Stimulated activated CD4-positive, alpha-beta T cell treated with anti-CD3 and anti-CD28 coated beads, Interleukin-12 subunit alpha, Interleukin-12 subunit beta, amount 100 ng/mL, for 48 hours (primary cell): Measurements from ENCODE around the gene RAB29.

ENCODE experiments used
- DNase-seq, 3 donors: peaks; one replicate each; pipeline ENCODE4 v3.0.0-alpha.2; 2020; ENCODE audit warnings: low read depth in 2 of 3, low spot score in 1 of 3

The RAB29 gene

DNA sequence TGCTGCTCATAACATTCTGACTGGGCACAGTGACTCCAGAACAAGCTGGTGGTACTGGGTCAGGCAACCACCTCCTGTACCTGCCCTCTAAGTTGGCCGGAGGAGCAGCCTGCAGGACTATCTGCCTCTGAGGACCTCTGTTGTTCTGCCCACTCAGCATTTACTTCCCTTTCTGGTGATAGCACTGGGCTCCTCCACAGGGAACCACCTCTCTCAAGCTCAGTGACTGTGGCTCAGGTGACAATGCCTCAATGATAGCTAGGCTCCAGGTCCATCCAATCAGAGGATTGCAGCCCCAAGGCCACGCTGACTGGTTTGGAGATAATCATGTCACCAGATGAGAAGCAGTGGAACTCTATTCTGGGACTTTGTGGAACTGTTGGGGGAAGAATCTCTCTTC, 21.9 kb upstream of the RAB29 start:
- DNase-seq, result no peak

DNA sequence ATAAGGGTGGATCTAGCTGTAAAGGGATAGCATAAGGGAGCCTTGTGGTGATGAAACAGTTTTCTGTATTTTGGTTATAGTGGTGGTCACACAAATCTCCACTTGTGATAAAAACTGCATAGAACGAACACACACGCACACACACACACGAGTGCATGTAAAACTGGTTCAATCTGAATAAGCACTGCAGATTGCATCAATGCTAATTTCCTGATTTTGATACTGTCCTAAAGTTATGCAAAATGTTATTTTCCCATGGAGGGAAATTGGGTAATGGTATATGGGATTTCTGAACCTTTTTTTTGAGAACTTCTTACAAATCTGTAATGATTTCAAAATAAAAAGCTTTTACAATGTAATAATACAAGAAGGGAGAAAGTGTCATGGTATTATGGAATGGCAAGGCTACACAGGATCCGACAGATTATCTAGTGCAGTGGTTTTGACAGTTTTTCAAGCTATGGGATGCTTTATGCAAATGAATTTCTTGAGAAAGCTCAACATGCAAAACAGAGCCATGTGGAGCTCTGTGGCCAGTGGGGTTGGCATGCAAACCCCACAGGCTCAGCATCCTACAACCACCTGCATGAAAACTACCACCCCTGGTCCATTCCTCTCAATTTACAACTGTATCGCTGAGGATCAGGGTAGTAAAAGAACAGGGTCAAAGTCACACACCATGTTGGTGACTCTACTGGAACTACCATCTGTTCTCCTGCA, 18.9 kb upstream of the RAB29 start:
- no peak for DNase-seq

DNA sequence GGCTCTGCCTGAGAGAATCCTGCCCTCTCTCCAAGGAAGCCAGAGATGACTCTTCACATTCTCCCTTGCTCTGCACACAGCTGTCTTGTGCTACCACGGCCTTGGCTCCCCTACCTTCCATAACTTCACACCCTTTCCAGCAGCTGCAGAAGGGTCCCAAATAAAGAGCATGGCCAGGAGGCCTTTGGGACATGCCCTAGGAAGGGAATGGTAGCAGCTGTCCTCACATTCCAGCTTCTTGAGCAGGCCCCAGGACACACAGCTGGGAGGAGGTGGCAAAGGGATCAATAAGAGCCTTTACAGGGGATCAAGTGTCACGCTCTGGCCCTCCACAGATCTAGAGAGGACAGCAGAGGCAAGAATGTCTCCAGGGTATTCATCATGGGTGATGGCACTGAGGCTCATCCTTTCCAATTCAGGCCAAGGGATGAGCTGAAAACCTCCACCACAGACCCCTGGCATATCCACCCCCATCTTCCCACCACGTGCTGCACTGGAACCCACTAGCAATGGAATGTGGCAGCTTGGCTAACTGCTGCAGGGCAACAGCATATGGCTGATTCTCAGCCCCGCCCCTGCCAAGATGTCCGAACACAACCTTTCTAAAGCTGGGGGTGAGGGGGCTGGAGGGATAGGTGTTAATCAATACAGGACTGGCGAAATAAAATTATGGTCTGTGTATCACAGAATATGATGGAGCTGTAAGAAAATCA, 17.8 kb upstream of the RAB29 start:
- no peak for DNase-seq

DNA sequence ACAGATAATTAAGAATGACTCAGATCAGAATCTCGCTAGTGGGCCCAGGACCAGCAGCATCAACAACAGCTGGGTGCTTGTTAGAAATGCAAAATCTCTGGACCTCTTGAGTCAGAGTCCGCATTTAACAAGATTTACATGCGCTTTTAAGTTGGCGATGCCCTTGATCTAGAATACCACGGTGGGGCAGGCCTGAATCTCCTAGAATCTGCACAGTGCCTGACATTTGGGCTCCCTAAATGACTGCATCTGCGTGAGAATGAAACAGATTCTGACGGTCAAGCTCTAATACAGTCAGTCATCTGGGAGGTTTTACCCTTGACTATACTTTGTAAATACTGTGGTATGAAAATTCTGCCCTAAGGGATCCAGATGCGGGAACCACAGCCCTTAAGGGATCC, 17.2 kb upstream of the RAB29 start:
- no peak for DNase-seq

DNA sequence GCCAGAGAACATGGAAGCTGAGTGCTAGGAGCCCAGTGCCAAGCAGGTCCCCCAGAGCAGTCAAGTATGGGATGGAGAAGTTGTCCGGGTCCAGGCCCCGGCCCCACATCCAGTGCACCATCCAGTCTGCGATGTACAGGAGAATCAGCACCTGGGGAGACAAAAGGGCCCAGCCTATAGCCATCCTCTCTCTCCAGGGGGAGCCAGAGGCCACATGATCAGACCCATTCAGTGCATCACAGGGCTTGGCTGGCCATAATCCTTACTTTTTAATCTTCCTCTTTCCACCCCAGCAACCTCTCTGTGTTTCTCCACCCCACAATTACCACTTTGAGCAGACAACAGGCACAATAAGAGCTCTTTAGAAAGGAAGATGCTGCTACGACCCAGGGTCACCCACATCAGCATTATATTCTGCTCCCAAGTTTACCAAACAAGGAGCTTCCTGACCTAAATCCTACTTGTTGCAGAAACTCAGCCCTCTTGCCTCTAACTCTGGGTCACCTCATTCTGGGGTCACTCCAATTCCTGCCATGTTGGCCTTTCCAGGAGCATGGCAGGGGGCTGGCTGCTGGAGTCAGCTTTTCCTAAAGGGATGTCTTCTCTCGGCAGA, 16.4 kb upstream of the RAB29 start:
- peak in 2 of 3 donors; percentile 42 to 54 for DNase-seq

DNA sequence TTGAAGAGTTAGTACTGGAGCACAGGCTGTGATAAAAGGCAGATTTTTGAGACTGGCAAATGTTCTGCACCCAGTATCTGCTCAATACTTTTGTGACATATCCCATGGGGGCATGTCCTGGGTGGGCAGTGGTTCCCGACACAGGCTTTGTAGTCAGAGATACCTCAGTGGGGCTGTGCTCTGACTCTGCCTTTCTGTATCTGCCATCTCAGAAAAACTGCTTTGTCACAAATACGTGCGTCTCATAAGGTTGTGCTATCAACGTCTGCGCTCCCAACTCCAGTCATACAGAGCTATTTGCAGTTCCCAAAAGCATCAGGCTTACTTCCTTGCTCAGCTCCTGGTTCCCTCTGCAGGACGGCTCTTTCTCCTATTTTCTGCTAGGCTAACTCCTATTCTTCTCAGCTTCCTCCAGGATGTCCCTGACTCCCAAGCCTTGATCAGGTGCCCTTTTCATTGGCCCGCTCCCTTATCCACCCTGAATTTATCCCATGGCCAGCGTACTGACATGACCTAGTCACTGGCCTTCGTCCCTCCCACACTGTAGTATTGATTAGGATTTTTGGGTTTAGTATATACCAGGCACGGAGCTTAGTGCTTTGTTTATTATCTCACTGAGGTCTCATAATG, 12.1 kb upstream of the RAB29 start:
- no peak for DNase-seq

DNA sequence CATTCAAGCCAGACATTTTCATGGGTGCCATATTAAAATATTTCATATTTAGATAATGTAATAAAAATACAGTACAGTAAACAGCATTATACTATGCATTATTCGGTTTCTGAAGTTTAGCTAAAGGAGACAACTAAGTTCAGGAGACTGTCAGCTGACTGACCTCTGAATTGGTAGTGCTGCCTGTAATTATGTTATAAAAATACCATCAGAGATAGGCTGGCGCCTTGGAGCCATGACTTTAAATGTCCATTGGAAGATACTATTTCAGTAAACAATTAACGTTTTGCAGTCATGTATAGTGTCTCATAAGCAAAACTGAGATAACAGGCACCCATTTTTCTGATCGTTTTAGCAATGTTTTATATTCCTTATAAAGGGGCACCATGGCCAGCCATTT, 11.3 kb upstream of the RAB29 start:
- no peak for DNase-seq

DNA sequence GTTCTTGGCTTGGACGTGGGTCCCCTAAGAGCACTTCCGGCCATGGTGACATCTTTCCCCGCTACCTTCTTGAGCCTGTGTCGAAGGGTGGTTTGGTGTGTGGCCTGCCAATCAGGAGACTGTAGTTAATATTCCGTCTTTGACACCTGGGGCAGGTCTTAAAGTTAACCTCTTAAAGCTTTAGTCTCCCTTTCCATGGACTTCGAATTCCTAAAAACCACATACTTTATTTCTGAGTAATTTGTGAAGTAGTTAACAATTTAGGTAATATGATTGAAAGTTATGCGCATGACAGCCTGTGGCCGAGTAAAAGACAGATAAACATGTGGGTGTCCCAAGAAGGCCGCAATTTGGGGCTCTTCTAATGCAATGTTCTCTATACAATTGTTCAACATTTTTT, 10.2 kb upstream of the RAB29 start:
- DNase-seq, result no peak

DNA sequence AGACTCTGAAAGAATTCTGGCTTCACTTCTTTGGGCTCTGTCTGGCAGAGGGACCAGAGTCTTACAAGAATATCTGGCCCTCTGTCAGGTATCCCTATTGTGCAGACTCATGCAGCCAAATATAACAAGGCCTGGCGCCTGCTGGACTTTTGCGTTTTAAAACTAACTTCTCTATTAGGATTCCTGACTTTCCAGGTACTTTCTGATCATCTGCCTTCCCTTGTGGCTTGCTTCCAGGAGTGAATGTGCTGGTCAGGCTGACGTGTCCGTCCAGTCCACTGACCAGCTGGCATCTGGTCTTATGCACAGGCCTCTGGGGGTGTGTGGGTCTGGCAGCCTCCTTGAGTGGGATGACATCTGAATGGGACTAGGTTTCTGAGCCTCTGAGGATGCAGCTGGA, 8.6 kb upstream of the RAB29 start:
- no peak for DNase-seq

DNA sequence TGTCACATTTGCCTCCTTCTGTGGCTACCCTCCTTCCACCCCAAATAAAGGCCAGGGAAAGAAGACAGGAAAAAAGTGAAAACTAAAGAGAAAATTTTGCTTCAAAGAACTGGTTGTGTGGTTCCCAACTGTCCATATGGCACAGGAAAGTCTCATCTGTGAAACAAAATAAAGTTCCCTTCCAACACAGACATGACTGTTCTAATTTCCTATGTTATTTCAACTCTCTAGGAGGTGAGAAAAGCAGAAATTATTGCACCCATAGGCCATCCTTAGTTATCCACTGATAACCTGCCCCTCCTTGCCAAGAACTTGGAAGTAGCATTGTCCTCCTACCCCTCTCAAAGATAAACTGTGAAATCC, 8.1 kb upstream of the RAB29 start:
- DNase-seq, result no peak

DNA sequence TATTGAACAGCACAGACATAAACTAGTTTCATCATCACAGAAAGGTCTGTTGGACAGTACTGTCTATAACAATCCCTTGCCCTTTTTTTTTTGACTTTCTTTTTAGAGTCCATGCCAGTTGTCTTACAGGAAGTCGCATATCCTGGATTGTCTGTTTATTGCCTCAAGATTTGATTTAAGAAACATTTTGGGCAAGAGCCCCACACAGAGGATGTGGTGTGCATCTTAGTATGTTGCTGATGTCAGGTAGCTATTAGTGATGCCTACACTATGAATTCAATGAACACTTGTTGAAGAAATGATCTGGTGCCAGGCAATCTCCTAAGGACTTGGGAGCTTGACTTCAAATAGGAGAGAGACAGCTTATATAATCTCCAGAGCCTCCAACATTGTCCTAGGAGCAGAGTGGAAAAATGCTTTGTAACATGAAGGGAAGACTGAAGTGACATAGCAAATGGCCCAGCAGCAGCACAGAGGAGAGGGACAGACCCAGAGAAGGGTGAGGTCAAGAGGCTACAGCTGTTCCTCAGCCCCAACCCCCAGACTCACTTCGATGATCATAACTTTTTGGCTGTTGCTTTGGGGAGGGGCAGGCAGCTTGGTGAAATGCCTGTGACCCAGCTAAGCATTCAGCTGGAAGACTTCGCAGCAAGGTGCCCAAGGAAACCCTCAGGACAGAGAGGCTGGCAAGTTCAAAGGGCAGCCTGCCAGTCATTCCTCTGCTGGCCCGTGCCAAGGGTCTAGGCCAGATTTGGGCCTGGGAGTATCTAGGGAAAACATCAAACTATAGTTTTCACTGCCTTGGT, 7.5 kb upstream of the RAB29 start:
- no peak for DNase-seq

DNA sequence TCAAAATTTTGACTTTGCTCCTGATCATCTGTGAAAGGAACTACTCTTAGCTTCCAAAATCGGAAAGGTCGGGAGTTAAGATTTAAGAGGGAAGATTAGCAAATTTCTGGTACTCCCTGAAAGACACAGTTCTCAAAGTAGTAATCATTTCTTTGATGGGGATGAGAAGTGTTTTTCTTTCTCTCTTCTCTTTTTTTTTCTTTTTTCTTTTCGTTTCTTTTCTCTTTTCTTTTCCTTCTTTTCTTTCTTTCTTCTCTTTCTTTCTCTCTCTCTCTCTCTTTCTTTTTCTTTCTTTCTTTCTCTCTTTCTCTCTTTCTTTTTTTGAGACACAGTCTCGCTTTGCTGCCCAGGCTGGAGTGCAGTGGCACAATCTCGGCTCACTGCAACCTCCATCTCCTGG, 5.1 kb upstream of the RAB29 start:
- DNase-seq, result no peak

DNA sequence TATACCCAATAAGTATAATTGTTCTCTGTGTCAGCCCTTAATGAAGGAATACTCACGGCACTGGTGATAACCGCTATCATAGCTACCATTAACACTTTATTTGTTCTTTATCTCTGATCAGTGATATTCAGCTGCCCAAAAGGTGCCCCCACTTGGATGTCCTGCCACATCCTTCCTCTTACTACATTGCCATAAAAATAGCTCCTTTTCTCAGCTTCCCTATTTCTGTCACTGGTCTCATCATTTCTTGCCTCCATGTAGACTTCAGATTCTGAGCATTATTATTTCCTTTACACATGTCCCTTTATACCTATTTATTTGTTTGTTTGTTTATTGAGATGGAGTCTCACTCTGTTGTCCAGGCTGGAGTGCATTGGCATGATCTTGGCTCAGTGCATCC, 2.7 kb upstream of the RAB29 start:
- DNase-seq, result no peak

DNA sequence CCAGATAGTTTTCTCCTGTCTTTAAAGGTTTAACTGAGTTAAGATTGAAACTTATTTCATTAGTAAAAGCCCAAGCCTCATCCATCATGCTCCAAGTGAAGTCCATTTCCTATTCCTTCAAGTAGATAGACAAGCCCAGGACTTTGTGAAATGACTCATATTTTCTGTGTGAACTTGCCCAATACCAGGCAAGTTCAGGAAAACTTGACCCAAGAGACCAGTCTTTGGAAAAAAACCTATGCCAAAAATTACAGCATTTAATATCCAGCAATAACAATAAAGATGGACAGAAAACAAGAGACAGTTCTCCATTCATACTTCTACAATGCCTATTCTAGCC, 405 bp upstream of the RAB29 start:
- no peak for DNase-seq

DNA sequence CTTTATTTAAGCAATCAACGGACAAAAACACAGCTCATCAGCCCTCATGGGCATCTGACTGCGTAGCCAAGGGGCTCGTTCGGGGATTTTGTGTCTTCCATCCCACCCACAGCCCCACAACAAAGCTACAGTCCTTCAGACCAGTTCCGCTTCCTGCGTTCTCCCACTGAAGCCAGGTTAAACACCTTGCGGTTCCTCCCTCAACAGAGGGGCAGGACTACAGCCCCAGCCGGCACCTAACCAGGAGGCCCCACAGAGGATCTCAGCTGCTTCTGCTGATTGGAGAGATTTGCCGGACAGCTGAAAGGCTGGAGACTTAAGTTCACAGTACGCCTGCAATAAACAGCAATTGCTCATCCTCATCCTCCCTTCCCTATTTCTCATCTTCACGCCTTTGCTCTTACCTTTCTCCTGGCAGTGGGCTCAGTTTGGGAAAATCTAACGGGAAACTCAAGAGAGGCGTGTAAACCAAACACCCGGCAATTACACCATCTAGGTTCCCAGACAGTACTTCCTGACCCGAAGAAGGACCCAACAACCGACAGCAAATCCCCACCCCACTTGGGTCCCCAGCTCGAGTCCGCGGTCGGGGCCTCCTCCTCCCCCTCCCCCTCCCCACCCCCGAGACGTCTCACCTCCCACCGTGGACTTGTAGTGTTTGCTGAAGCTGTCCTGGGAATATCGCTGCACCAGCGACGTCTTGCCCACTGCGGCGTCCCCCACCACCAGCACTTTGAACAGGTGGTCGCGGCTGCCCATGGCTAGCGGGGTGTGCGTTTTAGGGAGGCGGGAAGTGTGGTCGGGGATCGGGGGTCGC, 876 bp downstream of the RAB29 start:
- DNase-seq, result peak in 1 of 3 donors; percentile 30

DNA sequence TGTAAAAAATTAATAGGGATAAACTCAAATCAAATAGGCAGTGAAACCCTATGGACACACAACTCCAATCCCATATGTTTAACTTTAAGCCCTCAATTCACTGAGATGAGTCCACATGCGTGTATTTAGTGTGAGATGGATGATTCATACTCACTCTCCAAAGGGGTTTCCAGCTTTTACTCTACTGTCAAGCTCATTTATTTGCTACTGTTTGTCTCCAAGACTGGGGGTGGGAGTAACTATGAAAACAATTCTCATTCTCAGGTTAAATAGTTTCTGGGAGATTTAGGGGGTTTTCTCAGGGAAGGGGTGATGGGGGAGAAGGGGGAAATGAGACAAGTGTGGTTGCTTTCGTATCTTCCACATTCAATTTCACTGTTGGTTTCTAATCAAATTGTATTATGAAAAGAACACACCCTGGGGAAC, 2.7 kb downstream of the RAB29 start:
- DNase-seq, result peak in 1 of 3 donors; percentile 25

DNA sequence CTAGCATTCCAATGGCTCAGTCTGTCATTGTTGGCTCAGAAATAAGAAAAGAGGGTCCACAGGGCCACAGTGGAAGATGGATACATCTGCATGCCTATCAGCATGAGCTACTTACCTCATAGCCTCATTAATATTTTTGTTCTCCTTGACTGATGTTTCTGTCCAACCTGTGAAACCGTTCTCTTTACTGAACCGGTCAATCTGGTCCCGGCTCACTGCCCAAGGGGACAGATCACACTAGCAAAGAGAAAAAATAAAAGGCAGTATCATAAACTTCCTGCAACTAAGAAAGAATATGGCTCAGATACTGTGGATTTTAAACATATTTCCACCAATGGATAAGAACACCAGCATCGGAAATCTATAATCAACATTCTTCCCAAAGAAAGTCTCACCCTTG, 4.7 kb downstream of the RAB29 start:
- no peak for DNase-seq

DNA sequence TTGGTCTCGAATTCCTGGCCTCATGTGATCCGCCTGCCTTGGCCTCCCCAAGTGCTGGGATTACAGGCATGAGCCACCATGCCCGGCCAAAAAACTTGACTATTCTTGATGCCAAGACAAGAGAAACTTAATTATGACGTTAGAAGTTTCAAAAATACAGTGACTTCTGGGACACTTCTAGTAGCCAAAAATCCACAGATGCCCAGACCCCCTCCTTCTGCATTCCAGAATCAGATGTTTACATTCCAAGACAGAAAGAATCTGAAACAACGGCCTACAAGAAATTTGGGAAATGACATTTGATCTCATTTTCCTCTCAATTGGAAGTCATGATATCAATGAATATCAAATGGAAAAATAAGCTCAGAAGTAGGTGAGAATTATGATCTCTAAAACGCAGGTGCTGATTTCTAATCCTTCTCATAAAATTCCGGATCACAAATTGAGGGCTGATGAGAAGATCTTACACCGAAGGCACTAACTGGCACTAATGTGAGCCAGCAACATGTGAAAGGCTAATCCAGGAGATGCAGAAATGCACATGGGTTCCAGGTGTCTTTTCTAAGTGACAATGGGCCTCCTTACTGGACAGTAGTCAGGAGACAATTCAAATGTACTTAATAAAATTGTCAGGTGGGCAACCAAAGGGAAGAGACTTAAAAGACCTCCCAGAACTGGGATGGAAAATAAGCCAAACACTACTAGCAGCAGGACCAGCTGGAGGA, 5.5 kb downstream of the RAB29 start:
- no peak for DNase-seq

DNA sequence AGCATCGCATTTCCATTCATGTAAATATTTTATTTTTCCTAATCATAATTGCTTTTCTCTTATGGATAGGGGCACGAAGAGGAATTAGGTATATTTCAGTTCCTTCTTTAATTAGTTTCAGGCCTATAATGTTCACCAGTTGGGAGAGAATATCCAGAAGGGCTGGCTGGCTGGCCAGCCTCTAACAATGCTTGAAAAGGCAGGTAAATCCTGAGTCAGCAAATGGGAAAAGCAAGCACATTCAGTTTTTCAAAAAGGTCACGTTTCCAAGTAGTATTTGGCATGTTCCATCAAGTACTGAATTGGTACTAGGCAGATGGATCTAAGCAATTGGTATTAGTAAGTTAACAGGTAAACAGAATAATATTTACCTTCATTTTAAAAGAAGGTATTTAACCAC, 8.0 kb downstream of the RAB29 start:
- no peak for DNase-seq

DNA sequence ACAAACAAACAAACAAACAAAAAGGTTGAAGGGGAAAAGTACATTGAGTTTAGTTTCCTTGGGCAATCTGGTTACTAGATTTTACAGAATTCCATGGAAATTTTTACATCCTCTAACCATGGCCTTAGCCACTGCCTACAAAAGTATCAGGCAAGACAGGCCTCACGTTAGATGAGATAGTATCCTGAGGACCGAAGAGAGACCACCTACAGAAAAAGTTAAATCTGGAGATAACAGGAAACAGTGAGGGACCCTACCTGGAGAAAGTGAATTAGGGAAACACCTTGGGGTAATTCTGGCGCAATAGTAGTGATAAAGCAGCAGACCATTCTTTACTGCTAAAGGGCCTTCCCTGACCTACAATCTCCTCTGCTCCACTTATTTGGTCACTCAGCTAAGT, 8.7 kb downstream of the RAB29 start:
- DNase-seq, result no peak
